ENCODE data around the gene DMD. TPM values are rescaled to one million over a fixed set of nuclear protein-coding genes. Genes with fewer than 3 reads are reported as not detected.

Gene DMD
- polyA plus RNA-seq, 12 donors = 53.6 to 134 (median 95.6) TPM; not detected in 1

GRCh38 chrX:33053001-33053400 is 158.3 kb downstream of the DMD start:
- DNase-seq = no peak

- DNase-seq = no peak
Measured at GRCh38 chrX:33045882-33046281, 165.5 kb downstream of the DMD start.

- DNase-seq = no peak
Measured at GRCh38 chrX:33045245-33045644, 166.1 kb downstream of the DMD start.

GRCh38 chrX:33041141-33041540 is 170.2 kb downstream of the DMD start:
- DNase-seq = no peak

GRCh38 chrX:33032700-33033099 is 178.6 kb downstream of the DMD start:
- peak; percentile 4 for DNase-seq

GRCh38 chrX:33014949-33015348 is 196.4 kb downstream of the DMD start:
- no peak for DNase-seq

- DNase-seq = no peak
Measured at GRCh38 chrX:33014086-33014485, 197.3 kb downstream of the DMD start.

GRCh38 chrX:33001107-33001506 is 210.2 kb downstream of the DMD start:
- no peak for DNase-seq

- no peak for DNase-seq
Measured at GRCh38 chrX:32998776-32999175, 212.6 kb downstream of the DMD start.

GRCh38 chrX:32995427-32995826 is 215.9 kb downstream of the DMD start:
- no peak for DNase-seq

GRCh38 chrX:32987142-32987541 is 224.2 kb downstream of the DMD start:
- no peak for DNase-seq

- DNase-seq = peak; percentile 4
Measured at GRCh38 chrX:32985544-32985943, 225.8 kb downstream of the DMD start.

GRCh38 chrX:32966821-32967355 is 244.5 kb downstream of the DMD start:
- no peak for DNase-seq

- no peak for DNase-seq
Measured at GRCh38 chrX:32954125-32954524, 257.2 kb downstream of the DMD start.

GRCh38 chrX:32948130-32948529 is 263.2 kb downstream of the DMD start:
- no peak for DNase-seq

- no peak for DNase-seq
Measured at GRCh38 chrX:32937043-32937442, 274.3 kb downstream of the DMD start.

- no peak for DNase-seq
Measured at GRCh38 chrX:32933548-32933947, 277.8 kb downstream of the DMD start.

GRCh38 chrX:32929040-32929439 is 282.3 kb downstream of the DMD start:
- no peak for DNase-seq

- no peak for DNase-seq
Measured at GRCh38 chrX:32896088-32896487, 315.3 kb downstream of the DMD start.

- DNase-seq = no peak
Measured at GRCh38 chrX:32894679-32895078, 316.7 kb downstream of the DMD start.

- no peak for DNase-seq
Measured at GRCh38 chrX:32893751-32894150, 317.6 kb downstream of the DMD start.

GRCh38 chrX:32877592-32877991 is 333.8 kb downstream of the DMD start:
- no peak for DNase-seq

- DNase-seq = no peak
Measured at GRCh38 chrX:32874839-32875238, 336.5 kb downstream of the DMD start.

- DNase-seq = no peak
Measured at GRCh38 chrX:32873786-32874185, 337.6 kb downstream of the DMD start.

GRCh38 chrX:32871636-32872035 is 339.7 kb downstream of the DMD start:
- no peak for DNase-seq

Data from muscle of arm (tissue), 12 donors.